Measurements from ENCODE around the gene PRR13. TPM values are rescaled to one million over a fixed set of nuclear protein-coding genes. Genes with fewer than 3 reads are reported as not detected.
A peak's percentile ranks its signal among the peaks of the same experiment; 100 is the strongest.

Gene PRR13
- total and polyA plus RNA-seq, 9 of the 15 experiments (the other 6 are each of a cell fraction or from before 2014, with no cell fraction given) = 117 to 835 (median 285) TPM

DNA sequence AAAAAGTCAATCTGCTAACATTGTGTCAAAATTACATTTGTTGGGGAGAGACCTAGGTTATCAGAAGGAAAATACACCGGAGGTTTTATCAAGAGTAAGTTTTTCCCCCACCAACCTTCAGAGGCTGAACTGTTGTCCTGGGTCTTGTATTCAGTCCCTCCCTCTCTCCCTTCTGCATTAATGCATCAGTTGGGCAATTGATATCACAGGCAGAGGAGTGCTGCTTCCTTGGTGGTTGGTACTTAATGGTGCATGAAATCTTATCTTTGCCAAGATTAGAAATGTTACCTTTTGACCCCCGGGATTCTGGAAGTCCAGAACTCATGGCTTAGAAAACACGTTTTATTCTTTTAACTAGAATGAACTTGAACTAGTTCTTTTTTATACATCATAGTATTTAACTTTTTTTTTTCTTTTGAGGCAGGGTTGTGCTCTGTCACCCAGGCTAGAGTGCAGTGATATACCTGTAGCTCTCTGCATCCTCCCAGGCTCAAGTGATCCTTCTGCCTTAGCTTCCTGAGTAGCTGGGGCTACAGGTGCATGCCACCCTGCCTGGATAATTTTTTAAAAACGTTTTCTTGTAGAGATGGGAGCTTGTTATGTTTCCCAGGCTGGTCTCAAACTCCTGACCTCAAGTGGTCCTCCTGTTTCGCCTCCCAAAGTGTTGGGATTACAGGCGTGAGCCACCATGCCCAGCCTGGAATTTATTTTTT is 15.3 kb downstream of the PRR13 start:
- no TSS peak for BruUV-seq (replicated peaks)
- in situ Hi-C loops (cut with MboI) = no loop called here
- intact Hi-C loops (cut with micrococcal nuclease) = no loop called here

More for the DNA sequence above, 15.3 kb downstream of the PRR13 start:
- no peak overlapping the region for H3K9ac ChIP-seq (ENCODE audit: insufficient read depth in 1 of 2, low read depth in 2 of 2, low read length in 2 of 2)
- ATAC-seq = no peak
- H3K27ac ChIP-seq (ENCODE audit: extremely low read depth, low read depth, low read length) = no peak overlapping the region
- CTCF ChIA-PET (ENCODE audit: low intra/inter-chr PET ratio) = no interaction called here
- H3K4me2 ChIP-seq (ENCODE audit: insufficient read depth, low read length) = no peak overlapping the region
- H3K36me3 ChIP-seq (ENCODE audit: control insufficient read depth, insufficient read depth, low read length) = peaks cover 91% of the 10 kb centered on the region
- H3K9me3 ChIP-seq (replicated peaks; ENCODE audit: control insufficient read depth, insufficient read depth, low read depth, low read length) = no peaks in the 10 kb centered on the region
- no peak overlapping the region for H3K4me3 ChIP-seq
- H3K4me1 ChIP-seq (replicated peaks in 1 of 2; ENCODE audit: control insufficient read depth in 2 of 2, insufficient read depth in 2 of 2, low read length in 2 of 2) = peaks cover 0 to 17% of the 10 kb centered on the region in 2 experiments; a peak in 3 of 5 replicates
- peaks cover 39% of the 10 kb centered on the region for H4K20me1 ChIP-seq (replicated peaks; ENCODE audit: control insufficient read depth, insufficient read depth, low read length)
- FAIRE-seq = no peak
- DNase-seq (ENCODE audit: extremely low read depth in 1 of 4, low spot score in 3 of 4) = no peak
- 74% methylated on average over 6 of the region's 6 CpGs for WGBS (ENCODE audit: insufficient coverage, low coverage, missing lambda C conversion rate)
- H3K27me3 ChIP-seq (ENCODE audit: control insufficient read depth in 2 of 2, insufficient read depth in 2 of 2, low read length in 2 of 2) = no peaks in the 10 kb centered on the region
- no peak overlapping the region for H2AFZ ChIP-seq (ENCODE audit: low read depth, low read length)
- POLR2A ChIA-PET = interaction anchor here (1.2 to 2.9 kb wide), 4 partner anchors 8 to 18 kb away, joined by 5 to 14 read pairs (median 7); no protein-coding TSS in a partner anchor
- peaks cover 4% of the 10 kb centered on the region for H3K9me1 ChIP-seq (ENCODE audit: control insufficient read depth, insufficient read depth, low read length)
- TF ChIP-seq, protein P1, sequence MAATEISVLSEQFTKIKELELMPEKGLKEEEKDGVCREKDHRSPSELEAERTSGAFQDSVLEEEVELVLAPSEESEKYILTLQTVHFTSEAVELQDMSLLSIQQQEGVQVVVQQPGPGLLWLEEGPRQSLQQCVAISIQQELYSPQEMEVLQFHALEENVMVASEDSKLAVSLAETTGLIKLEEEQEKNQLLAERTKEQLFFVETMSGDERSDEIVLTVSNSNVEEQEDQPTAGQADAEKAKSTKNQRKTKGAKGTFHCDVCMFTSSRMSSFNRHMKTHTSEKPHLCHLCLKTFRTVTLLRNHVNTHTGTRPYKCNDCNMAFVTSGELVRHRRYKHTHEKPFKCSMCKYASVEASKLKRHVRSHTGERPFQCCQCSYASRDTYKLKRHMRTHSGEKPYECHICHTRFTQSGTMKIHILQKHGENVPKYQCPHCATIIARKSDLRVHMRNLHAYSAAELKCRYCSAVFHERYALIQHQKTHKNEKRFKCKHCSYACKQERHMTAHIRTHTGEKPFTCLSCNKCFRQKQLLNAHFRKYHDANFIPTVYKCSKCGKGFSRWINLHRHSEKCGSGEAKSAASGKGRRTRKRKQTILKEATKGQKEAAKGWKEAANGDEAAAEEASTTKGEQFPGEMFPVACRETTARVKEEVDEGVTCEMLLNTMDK (IDR thresholded peaks at IDR 0.05; ENCODE audit: borderline replicate concordance, insufficient read depth, low read depth, low read length, poor library complexity, severe bottlenecking) = no peak
- TF ChIP-seq SP1 (CRISPR knock-in tag; IDR thresholded peaks at IDR 0.05) (peak; percentile 11; the same call in 1 of the 2 replicates), EZH2 (IDR thresholded peaks at IDR 0.05; ENCODE audit: borderline replicate concordance, low read depth, low read length) (no peak), POLR2AphosphoS5 (IDR thresholded peaks at IDR 0.05; ENCODE audit: control insufficient read depth, insufficient read depth, low read depth, low read length) (peak; percentile 42)
- peaks cover 97% of the 10 kb centered on the region for H3K79me2 ChIP-seq (ENCODE audit: control insufficient read depth, insufficient read depth, low read length)

All from K562 (cell line).